ENCODE data around the gene SIRT7. TPM values are rescaled to one million over a fixed set of nuclear protein-coding genes. Genes with fewer than 3 reads are reported as not detected.
"Not testable (repeated sequence)": the region's sequence is repeated elsewhere in the genome, so short reads cannot be mapped to it uniquely, and the experiment has no call there.

Gene SIRT7
- total and polyA plus RNA-seq, 4 donors: 14.7 to 43.4 (median 32.9) TPM

- Histone ChIP-seq H3K4me1 (ENCODE audit: control insufficient read depth in 5 of 5, insufficient read depth in 5 of 5, low read length in 5 of 5) (peaks cover 4 to 39% (median 12%) of the 10 kb centered on the region in 5 donors), H3K4me3 (no peak overlapping the region), H3K27ac (ENCODE audit: low read depth in 1 of 2, low read length in 1 of 2) (no peak overlapping the region), H3K36me3 (ENCODE audit: control insufficient read depth in 4 of 4, insufficient read depth in 4 of 4, low read length in 4 of 4) (peaks cover 0 to 28% (median 7%) of the 10 kb centered on the region in 4 donors), H3K27me3 (ENCODE audit: control insufficient read depth in 3 of 3, insufficient read depth in 3 of 3, low read length in 2 of 3) (no peaks in the 10 kb centered on the region), H3K9me3 (ENCODE audit: control insufficient read depth in 4 of 4, insufficient read depth in 3 of 4, low read length in 3 of 4) (no peaks in the 10 kb centered on the region), H3K9ac (ENCODE audit: insufficient read depth in 1 of 2, low read length in 2 of 2) (no peak overlapping the region)
- WGBS, 2 donors: 68 to 81% methylated on average over 30 to 33 of the region's 33 CpGs
- TF ChIP-seq, protein P1, sequence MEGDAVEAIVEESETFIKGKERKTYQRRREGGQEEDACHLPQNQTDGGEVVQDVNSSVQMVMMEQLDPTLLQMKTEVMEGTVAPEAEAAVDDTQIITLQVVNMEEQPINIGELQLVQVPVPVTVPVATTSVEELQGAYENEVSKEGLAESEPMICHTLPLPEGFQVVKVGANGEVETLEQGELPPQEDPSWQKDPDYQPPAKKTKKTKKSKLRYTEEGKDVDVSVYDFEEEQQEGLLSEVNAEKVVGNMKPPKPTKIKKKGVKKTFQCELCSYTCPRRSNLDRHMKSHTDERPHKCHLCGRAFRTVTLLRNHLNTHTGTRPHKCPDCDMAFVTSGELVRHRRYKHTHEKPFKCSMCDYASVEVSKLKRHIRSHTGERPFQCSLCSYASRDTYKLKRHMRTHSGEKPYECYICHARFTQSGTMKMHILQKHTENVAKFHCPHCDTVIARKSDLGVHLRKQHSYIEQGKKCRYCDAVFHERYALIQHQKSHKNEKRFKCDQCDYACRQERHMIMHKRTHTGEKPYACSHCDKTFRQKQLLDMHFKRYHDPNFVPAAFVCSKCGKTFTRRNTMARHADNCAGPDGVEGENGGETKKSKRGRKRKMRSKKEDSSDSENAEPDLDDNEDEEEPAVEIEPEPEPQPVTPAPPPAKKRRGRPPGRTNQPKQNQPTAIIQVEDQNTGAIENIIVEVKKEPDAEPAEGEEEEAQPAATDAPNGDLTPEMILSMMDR (IDR thresholded peaks at IDR 0.05; ENCODE audit: control extremely low read depth, extremely low read depth): no peak
- DNase-seq (no peak), ATAC-seq (ENCODE audit: insufficient read depth, low FRiP score) (no peak)
These were observed 2.9 kb upstream of the SIRT7 start for GRCh38 chr17:81920612-81921536.

GRCh38 chr17:81918832-81919545, 1.0 kb upstream of the SIRT7 start:
- Histone ChIP-seq H3K9ac (ENCODE audit: insufficient read depth in 1 of 2, low read length in 2 of 2) (no peak overlapping the region), H3K27me3 (ENCODE audit: control insufficient read depth in 3 of 3, insufficient read depth in 3 of 3, low read length in 2 of 3) (no peaks in the 10 kb centered on the region), H3K4me3 (no peak overlapping the region), H3K9me3 (ENCODE audit: control insufficient read depth in 4 of 4, insufficient read depth in 3 of 4, low read length in 3 of 4) (no peaks in the 10 kb centered on the region), H3K4me1 (ENCODE audit: control insufficient read depth in 5 of 5, insufficient read depth in 5 of 5, low read length in 5 of 5) (peaks cover 4 to 25% (median 12%) of the 10 kb centered on the region in 5 donors), H3K27ac (ENCODE audit: low read depth in 1 of 2, low read length in 1 of 2) (peak overlapping the region in 1 of 2 donors; percentile 2), H3K36me3 (ENCODE audit: control insufficient read depth in 4 of 4, insufficient read depth in 4 of 4, low read length in 4 of 4) (peaks cover 4 to 47% (median 9%) of the 10 kb centered on the region in 4 donors)
- WGBS, 2 donors: 65 to 74% methylated on average over 15 of the region's 15 CpGs
- DNase-seq: no peak
- TF ChIP-seq, protein P1 (IDR thresholded peaks at IDR 0.05; ENCODE audit: control extremely low read depth, extremely low read depth): no peak
- no peak for ATAC-seq (ENCODE audit: insufficient read depth, low FRiP score)

GRCh38 chr17:81918333-81918669, 325 bp upstream of the SIRT7 start:
- H3K27ac ChIP-seq (ENCODE audit: low read depth in 1 of 2, low read length in 1 of 2): peak overlapping the region in 1 of 2 donors; percentile 58
- H3K9ac ChIP-seq (ENCODE audit: insufficient read depth in 1 of 2, low read length in 2 of 2); ATAC-seq (ENCODE audit: insufficient read depth, low FRiP score); H3K9me3 ChIP-seq (ENCODE audit: control insufficient read depth in 4 of 4, insufficient read depth in 3 of 4, low read length in 3 of 4); DNase-seq; H3K27me3 ChIP-seq (ENCODE audit: control insufficient read depth in 3 of 3, insufficient read depth in 3 of 3, low read length in 2 of 3); H3K4me3 ChIP-seq: not testable (repeated sequence)
- WGBS, 2 donors: 35 to 40% methylated on average over 9 of the region's 9 CpGs
- H3K4me1 ChIP-seq (ENCODE audit: control insufficient read depth in 5 of 5, insufficient read depth in 5 of 5, low read length in 5 of 5): peaks cover 4 to 19% (median 7%) of the 10 kb centered on the region in 5 donors
- peaks cover 10 to 54% (median 13%) of the 10 kb centered on the region in 4 donors for H3K36me3 ChIP-seq (ENCODE audit: control insufficient read depth in 4 of 4, insufficient read depth in 4 of 4, low read length in 4 of 4)

Data from lung (tissue), 12 donors.